ENCODE results near the gene TYMP.

Gene TYMP

DNA sequence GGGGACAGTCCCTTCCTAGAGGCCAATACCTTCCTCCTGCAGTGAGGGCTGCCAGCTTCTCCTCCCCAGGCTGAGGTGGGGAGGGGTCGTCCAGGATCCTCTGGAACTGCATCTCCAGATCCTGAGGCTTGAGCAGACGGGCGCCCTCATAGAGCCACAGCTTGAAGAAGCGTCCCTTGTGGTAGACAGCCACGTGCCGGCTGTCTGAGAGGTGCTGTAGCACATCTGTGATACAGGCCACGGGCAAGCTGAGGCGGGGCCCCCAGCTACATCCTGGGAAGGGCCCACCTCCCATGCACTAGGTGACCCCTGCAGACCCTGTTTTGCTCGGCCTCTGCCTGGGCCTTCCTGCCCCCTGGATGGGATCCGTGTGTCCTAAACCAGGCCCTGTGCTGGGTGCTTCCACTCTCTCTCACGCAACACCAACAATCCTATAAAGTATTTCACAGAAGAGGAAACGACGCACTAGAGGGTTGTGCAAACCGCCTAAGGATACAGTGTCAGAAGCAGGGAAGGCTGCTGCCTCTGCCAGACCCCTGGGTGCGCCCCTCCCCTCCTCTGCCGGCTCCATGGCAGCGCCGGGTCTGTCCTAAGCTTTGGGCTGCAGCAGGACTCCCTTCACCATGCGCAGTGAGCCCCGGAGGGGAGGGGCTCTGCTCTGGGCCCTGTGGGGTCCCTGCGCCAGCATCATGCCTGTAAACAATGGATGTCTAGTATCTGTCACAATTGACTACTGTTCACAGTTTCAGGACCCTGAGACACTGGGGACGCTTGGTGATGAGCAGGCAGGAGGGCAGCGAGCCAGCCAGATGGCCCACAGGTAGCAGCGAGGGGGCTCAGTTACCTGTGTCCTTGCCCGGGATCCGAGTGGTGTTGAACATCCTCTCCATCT, 43.9 kb upstream of the TYMP start:
- no peaks in the 10 kb centered on the region for H3K4me1 ChIP-seq (ENCODE audit: control insufficient read depth, insufficient read depth, low read length)
- POLR2A ChIA-PET: interaction anchor here (1.1 to 2.6 kb wide), 3 partner anchors 8 to 48 kb away, joined by 3 to 15 read pairs (median 7); partner anchors contain the start of genes CHKB and SCO2
- CTCF ChIA-PET: interaction anchor here (0.6 to 3.1 kb wide), 4 partner anchors 10 to 48 kb away, joined by 4 to 35 read pairs (median 10); partner anchors contain the start of gene SYCE3
- H3K27ac ChIP-seq (ENCODE audit: extremely low read depth, low read depth, low read length): 0 out of 2 replicates have a peak overlapping the region, but pooled peaks have one; percentile 4
- H3K4me3 ChIP-seq (ENCODE audit: low read depth, low read length): no peak overlapping the region
- no peaks in the 10 kb centered on the region for H3K9me3 ChIP-seq (ENCODE audit: control insufficient read depth, insufficient read depth, low read depth, low read length)
- H3K36me3 ChIP-seq (ENCODE audit: control insufficient read depth in 2 of 2, insufficient read depth in 1 of 2, low read length in 2 of 2): peaks cover 37 to 92% of the 10 kb centered on the region in 2 experiments
- TF ChIP-seq ZNF2 (tag by site-specific recombination; IDR thresholded peaks at IDR 0.05) (no peak), ZNF837 (tag by site-specific recombination; IDR thresholded peaks at IDR 0.05) (no peak), KLF9 (tag by site-specific recombination; IDR thresholded peaks at IDR 0.05; ENCODE audit: low read depth) (no peak), ZNF155 (tag by site-specific recombination; IDR thresholded peaks at IDR 0.05) (no peak), ZNF433 (tag by site-specific recombination; IDR thresholded peaks at IDR 0.05; ENCODE audit: low read depth) (no peak), ZNF585B (tag by site-specific recombination; IDR thresholded peaks at IDR 0.05) (no peak), ZBTB1 (tag by site-specific recombination; IDR thresholded peaks at IDR 0.05) (no peak), ZNF664 (tag by site-specific recombination; IDR thresholded peaks at IDR 0.05) (no peak), ZNF747 (tag by site-specific recombination; IDR thresholded peaks at IDR 0.05) (no peak), ZBTB48 (tag by site-specific recombination; IDR thresholded peaks at IDR 0.05) (no peak), GLI4 (tag by site-specific recombination; IDR thresholded peaks at IDR 0.05) (no peak), ZNF776 (tag by site-specific recombination; IDR thresholded peaks at IDR 0.05; ENCODE audit: borderline replicate concordance) (no peak)
- TF ChIP-seq, protein P1, sequence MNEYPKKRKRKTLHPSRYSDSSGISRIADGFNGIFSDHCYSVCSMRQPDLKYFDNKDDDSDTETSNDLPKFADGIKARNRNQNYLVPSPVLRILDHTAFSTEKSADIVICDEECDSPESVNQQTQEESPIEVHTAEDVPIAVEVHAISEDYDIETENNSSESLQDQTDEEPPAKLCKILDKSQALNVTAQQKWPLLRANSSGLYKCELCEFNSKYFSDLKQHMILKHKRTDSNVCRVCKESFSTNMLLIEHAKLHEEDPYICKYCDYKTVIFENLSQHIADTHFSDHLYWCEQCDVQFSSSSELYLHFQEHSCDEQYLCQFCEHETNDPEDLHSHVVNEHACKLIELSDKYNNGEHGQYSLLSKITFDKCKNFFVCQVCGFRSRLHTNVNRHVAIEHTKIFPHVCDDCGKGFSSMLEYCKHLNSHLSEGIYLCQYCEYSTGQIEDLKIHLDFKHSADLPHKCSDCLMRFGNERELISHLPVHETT (tag by site-specific recombination; IDR thresholded peaks at IDR 0.05): no peak
- TF ChIP-seq, protein P2, sequence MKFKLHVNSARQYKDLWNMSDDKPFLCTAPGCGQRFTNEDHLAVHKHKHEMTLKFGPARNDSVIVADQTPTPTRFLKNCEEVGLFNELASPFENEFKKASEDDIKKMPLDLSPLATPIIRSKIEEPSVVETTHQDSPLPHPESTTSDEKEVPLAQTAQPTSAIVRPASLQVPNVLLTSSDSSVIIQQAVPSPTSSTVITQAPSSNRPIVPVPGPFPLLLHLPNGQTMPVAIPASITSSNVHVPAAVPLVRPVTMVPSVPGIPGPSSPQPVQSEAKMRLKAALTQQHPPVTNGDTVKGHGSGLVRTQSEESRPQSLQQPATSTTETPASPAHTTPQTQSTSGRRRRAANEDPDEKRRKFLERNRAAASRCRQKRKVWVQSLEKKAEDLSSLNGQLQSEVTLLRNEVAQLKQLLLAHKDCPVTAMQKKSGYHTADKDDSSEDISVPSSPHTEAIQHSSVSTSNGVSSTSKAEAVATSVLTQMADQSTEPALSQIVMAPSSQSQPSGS (tag by site-specific recombination; IDR thresholded peaks at IDR 0.05; ENCODE audit: low read depth): no peak
- TF ChIP-seq, protein P3, sequence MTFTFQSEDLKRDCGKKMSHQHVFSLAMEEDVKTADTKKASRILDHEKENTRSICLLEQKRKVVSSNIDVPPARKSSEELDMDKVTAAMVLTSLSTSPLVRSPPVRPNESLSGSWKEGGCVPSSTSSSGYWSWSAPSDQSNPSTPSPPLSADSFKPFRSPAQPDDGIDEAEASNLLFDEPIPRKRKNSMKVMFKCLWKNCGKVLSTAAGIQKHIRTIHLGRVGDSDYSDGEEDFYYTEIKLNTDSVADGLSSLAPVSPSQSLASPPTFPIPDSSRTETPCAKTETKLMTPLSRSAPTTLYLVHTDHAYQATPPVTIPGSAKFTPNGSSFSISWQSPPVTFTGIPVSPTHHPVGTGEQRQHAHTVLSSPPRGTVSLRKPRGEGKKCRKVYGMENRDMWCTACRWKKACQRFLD (tag by site-specific recombination; IDR thresholded peaks at IDR 0.05): no peak
- TF ChIP-seq, protein P4, sequence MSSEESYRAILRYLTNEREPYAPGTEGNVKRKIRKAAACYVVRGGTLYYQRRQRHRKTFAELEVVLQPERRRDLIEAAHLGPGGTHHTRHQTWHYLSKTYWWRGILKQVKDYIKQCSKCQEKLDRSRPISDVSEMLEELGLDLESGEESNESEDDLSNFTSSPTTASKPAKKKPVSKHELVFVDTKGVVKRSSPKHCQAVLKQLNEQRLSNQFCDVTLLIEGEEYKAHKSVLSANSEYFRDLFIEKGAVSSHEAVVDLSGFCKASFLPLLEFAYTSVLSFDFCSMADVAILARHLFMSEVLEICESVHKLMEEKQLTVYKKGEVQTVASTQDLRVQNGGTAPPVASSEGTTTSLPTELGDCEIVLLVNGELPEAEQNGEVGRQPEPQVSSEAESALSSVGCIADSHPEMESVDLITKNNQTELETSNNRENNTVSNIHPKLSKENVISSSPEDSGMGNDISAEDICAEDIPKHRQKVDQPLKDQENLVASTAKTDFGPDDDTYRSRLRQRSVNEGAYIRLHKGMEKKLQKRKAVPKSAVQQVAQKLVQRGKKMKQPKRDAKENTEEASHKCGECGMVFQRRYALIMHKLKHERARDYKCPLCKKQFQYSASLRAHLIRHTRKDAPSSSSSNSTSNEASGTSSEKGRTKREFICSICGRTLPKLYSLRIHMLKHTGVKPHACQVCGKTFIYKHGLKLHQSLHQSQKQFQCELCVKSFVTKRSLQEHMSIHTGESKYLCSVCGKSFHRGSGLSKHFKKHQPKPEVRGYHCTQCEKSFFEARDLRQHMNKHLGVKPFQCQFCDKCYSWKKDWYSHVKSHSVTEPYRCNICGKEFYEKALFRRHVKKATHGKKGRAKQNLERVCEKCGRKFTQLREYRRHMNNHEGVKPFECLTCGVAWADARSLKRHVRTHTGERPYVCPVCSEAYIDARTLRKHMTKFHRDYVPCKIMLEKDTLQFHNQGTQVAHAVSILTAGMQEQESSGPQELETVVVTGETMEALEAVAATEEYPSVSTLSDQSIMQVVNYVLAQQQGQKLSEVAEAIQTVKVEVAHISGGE (tag by site-specific recombination; conservative IDR thresholded peaks at IDR 0.05; ENCODE audit: low read depth): no peak

DNA sequence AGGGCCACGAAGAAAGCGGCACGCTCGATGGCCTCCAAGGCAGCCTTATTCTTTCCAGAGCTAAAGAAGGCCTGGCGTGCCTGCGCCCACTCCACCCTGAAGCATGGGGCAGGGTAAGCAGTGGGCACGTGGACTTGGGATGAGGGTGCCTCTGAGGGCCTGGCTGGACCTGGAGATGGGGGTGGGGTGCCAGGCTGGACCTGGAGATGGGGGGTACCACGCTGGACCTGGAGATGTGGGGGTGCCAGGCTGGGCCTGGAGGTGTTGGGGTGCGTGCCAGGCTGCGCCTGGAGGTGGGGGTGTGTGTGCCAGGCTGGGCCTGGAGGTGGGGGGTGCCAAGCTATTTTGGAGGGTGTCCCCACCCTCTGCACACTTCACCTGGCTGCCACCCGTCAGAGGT, 43.2 kb upstream of the TYMP start:
- POLR2A ChIA-PET: interaction anchor here (0.9 to 2.6 kb wide), 3 partner anchors 9 to 47 kb away, joined by 6 to 15 read pairs (median 7); partner anchors contain the start of genes CHKB, SCO2 and SYCE3
- CTCF ChIA-PET: interaction anchor here (0.5 to 1.9 kb wide), 4 partner anchors 10 to 48 kb away, joined by 3 to 12 read pairs (median 6); partner anchors contain the start of gene SYCE3
- H3K36me3 ChIP-seq (ENCODE audit: control insufficient read depth in 2 of 2, insufficient read depth in 1 of 2, low read length in 2 of 2): peaks cover 44 to 94% of the 10 kb centered on the region in 2 experiments
- H3K27ac ChIP-seq (ENCODE audit: extremely low read depth, low read depth, low read length): no peak overlapping the region
- H3K4me1 ChIP-seq (ENCODE audit: control insufficient read depth, insufficient read depth, low read length): no peaks in the 10 kb centered on the region
- no peak overlapping the region for H3K4me3 ChIP-seq (ENCODE audit: low read depth, low read length)
- no peaks in the 10 kb centered on the region for H3K9me3 ChIP-seq (ENCODE audit: control insufficient read depth, insufficient read depth, low read depth, low read length)
- TF ChIP-seq ZNF664 (tag by site-specific recombination; IDR thresholded peaks at IDR 0.05) (no peak), ZNF155 (tag by site-specific recombination; IDR thresholded peaks at IDR 0.05) (no peak), ZNF785 (tag by site-specific recombination; IDR thresholded peaks at IDR 0.05) (no peak)
